ENCODE results near the gene RGP1. TPM values are rescaled to one million over a fixed set of nuclear protein-coding genes. Genes with fewer than 3 reads are reported as not detected.

Gene RGP1
- total RNA-seq, 2 donors from 2014 or later, result 21.3 to 25.7 TPM

DNA sequence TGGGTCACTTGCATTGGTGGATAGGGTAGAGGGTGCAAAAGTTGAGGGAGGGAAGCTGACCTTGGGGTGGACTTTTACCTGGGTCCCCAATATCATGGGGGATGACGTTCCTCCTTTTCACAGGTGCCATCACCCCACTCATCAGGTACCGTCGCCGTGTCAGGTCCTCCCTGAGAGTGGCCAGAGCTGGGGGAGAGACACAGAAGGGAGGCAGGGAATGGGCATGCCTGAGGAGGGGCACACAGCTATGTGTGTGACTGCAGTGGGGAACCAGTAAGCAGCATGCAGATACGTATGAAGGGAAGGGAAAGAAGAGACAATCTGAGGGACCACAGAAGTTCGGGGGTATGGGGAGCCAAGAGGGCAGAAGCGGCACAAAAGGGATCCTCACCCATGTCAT lies 10.2 kb upstream of the RGP1 start:
- TF ChIP-seq, protein P1, sequence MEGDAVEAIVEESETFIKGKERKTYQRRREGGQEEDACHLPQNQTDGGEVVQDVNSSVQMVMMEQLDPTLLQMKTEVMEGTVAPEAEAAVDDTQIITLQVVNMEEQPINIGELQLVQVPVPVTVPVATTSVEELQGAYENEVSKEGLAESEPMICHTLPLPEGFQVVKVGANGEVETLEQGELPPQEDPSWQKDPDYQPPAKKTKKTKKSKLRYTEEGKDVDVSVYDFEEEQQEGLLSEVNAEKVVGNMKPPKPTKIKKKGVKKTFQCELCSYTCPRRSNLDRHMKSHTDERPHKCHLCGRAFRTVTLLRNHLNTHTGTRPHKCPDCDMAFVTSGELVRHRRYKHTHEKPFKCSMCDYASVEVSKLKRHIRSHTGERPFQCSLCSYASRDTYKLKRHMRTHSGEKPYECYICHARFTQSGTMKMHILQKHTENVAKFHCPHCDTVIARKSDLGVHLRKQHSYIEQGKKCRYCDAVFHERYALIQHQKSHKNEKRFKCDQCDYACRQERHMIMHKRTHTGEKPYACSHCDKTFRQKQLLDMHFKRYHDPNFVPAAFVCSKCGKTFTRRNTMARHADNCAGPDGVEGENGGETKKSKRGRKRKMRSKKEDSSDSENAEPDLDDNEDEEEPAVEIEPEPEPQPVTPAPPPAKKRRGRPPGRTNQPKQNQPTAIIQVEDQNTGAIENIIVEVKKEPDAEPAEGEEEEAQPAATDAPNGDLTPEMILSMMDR (IDR thresholded peaks at IDR 0.05), result no peak
- Histone ChIP-seq H3K27me3 (no peaks in the 10 kb centered on the region), H3K4me3 (no peak overlapping the region), H3K9me3 (no peaks in the 10 kb centered on the region), H3K4me1 (peaks cover 0 to 9% of the 10 kb centered on the region in 2 donors), H3K36me3 (peaks cover 95% of the 10 kb centered on the region), H3K27ac (no peak overlapping the region)
- DNase-seq (ENCODE audit: low spot score), result no peak

DNA sequence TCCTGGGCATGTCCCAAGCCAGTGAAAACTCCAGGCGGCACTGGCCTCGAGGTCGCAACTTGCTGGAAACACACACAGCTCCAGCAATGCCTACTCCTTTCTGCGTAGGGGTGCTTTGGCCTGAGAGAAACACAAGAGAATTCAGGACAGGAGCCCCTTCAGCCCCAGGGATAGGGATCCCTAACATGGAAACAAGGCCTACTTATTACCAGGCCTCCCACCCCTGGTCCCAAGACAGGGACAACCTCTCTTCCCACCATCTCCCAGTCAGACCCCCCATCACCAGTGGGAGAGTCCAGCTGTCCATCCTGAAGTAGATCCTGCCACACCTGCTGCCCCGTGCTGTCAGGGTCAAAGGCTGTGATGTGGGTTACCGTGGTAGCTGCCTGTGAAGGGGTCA lies 8.8 kb upstream of the RGP1 start:
- Histone ChIP-seq H3K27ac (no peak overlapping the region), H3K36me3 (peaks cover 97% of the 10 kb centered on the region), H3K27me3 (no peaks in the 10 kb centered on the region), H3K9me3 (no peaks in the 10 kb centered on the region), H3K4me1 (peaks cover 0 to 21% of the 10 kb centered on the region in 2 donors), H3K4me3 (no peak overlapping the region)
- TF ChIP-seq, protein P1 (IDR thresholded peaks at IDR 0.05), result no peak
- DNase-seq (ENCODE audit: low spot score), result no peak

DNA sequence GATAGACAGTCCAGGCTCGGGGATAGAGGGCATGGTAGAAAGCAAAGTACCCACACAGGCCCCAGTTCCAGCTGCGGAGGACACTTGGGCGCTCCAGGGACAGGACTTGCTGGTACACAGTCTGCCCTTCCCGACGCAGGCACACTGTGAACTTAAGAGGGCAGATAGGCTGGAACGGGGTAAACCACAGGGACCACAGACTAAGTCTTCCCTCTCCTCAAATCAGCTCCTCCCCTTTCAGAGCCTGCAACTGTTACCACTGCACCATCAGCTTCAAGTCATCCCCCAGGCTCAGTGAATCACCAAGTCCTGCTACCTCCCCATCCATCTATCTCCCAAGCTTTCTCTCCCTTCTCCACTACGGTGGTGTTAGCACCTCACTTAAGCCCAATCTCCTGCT lies 7.3 kb upstream of the RGP1 start:
- no peaks in the 10 kb centered on the region for H3K9me3 ChIP-seq
- peaks cover 0 to 36% of the 10 kb centered on the region in 2 donors for H3K4me1 ChIP-seq
- no peaks in the 10 kb centered on the region for H3K27me3 ChIP-seq
- no peak overlapping the region for H3K4me3 ChIP-seq
- TF ChIP-seq, protein P1 (IDR thresholded peaks at IDR 0.05), result no peak
- DNase-seq (ENCODE audit: low spot score), result no peak
- H3K36me3 ChIP-seq, result peaks cover 87% of the 10 kb centered on the region
- H3K27ac ChIP-seq, result no peak overlapping the region

DNA sequence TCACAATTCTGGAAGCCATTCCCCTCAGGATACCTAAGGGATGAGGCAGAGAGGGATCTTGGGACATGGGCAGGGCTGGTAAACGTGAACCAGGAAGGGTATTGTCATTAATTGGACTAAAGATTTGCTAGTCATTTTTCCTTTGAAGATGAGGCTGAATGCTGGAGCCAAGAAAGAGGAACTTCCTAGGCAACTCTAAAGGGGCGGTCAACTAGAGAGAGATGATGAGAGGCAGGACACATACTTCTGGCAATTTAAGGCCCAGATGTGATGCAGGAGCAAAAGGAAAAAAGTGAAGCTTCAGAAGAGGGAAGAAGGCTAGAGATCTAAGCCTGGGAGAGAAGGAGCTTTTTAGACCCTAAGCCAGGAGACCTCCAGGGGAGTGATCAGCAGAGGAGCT lies 5.6 kb upstream of the RGP1 start:
- no peak overlapping the region for H3K4me3 ChIP-seq
- H3K27me3 ChIP-seq, result no peaks in the 10 kb centered on the region
- H3K36me3 ChIP-seq, result peaks cover 70% of the 10 kb centered on the region
- TF ChIP-seq, protein P1 (IDR thresholded peaks at IDR 0.05), result no peak
- H3K9me3 ChIP-seq, result no peaks in the 10 kb centered on the region
- DNase-seq (ENCODE audit: low spot score), result no peak
- no peak overlapping the region for H3K27ac ChIP-seq
- H3K4me1 ChIP-seq, result peaks cover 0 to 52% of the 10 kb centered on the region in 2 donors

DNA sequence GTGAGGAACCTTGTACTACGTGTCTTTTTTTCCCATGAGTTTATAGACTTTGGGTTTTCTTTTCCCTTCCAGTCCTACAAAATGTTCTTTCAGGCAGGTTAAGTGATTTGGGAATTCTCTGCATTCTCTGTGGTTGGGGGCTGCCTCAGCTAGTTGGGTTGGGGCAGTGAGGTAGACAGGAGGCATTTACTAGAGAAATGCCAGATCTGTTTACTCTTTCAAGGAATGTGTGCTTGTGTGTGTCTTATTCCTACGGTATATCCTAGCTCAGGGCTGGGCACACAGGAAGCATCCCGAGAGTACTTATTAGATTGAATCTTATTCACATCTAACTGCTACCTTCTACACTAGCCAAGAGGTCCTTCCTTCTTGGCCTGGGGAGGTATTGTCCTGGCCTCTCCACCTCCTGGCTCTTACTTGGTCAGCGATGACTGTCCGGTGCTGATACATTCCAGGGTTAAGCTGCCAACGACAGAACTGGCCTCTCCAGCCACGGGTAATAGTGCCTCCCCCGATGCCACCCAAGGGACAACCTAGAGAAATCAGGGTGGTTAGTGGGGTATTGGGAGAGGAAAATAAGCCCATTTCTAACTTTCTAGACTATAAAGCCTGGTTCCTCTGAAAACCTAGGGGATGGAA lies 5.1 kb upstream of the RGP1 start:
- Histone ChIP-seq H3K27me3 (no peaks in the 10 kb centered on the region), H3K36me3 (peaks cover 64% of the 10 kb centered on the region), H3K9me3 (no peaks in the 10 kb centered on the region), H3K4me1 (peaks cover 0 to 52% of the 10 kb centered on the region in 2 donors), H3K4me3 (no peak overlapping the region), H3K27ac (peak overlapping the region; percentile 27 to 34)
- TF ChIP-seq, protein P1 (IDR thresholded peaks at IDR 0.05), result no peak
- DNase-seq (ENCODE audit: low spot score), result no peak

DNA sequence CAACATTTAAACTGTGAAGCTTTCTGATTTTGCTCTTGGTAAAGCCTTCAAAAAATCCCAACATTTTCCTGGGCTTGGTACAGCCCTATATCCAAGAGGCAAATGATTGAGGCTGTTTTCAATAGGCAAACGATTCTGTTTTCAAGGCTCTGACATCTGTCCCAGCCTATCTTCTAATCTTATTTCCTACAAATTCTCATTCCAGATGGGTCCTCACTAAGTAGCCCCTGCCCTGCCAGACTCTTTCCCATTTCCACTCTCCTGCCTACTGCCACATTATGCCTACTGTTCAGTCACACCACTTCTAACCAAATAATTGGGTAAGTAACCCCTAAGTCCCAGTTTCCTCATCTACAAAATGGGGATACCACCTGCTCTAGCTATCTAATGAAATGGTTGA lies 3.5 kb upstream of the RGP1 start:
- DNase-seq (ENCODE audit: low spot score), result no peak
- no peaks in the 10 kb centered on the region for H3K27me3 ChIP-seq
- TF ChIP-seq, protein P1 (IDR thresholded peaks at IDR 0.05), result no peak
- H3K9me3 ChIP-seq, result no peaks in the 10 kb centered on the region
- H3K36me3 ChIP-seq, result peaks cover 50% of the 10 kb centered on the region
- peaks cover 0 to 65% of the 10 kb centered on the region in 2 donors for H3K4me1 ChIP-seq
- peak overlapping the region in 1 of 2 donors; percentile 84 for H3K4me3 ChIP-seq
- peak overlapping the region in 1 of 2 donors; percentile 27 for H3K27ac ChIP-seq

All from right atrium auricular region (tissue), 2 donors.